Effector memory CD8-positive, alpha-beta T cell (primary cell): ENCODE measurements around the gene MYO7A.
A peak's percentile ranks its signal among the peaks of the same experiment; 100 is the strongest.

Source experiments
- ATAC-seq: fragments of 150-1000 bp; cut with Tn5 transposase; replicated peaks from 2 replicates; pipeline ENCODE4 v1.10.0; 2021; ENCODE audit warnings: mild to moderate bottlenecking, moderate library complexity
- DNase-seq, 3 experiments: peaks; one replicate each; pipeline ENCODE4 v3.0.0; 2021
- H3K27ac Mint-ChIP-seq, 2 donors: one replicate each; pipeline ENCODE4 v1.8.0; 2022; ENCODE audit warnings: mild to moderate bottlenecking in 2 of 2, mixed read lengths in 2 of 2, moderate library complexity in 2 of 2
- H3K27me3 Mint-ChIP-seq, 2 donors: one replicate each; pipeline ENCODE4 v1.8.0; 2022; ENCODE audit warnings: mixed read lengths in 2 of 2
- H3K36me3 Mint-ChIP-seq: one replicate; pipeline ENCODE4 v1.8.0; 2022; ENCODE audit warnings: mild to moderate bottlenecking, moderate library complexity, mixed read lengths; ENCODE audit not compliant: insufficient read depth
- H3K4me1 Mint-ChIP-seq, 2 donors: one replicate each; pipeline ENCODE4 v1.8.0; 2022; ENCODE audit warnings: low read depth in 2 of 2, mixed read lengths in 2 of 2
- H3K4me3 Mint-ChIP-seq, 2 donors: one replicate each; pipeline ENCODE4 v1.8.0; 2022; ENCODE audit warnings: mild to moderate bottlenecking in 2 of 2, mixed read lengths in 2 of 2, moderate library complexity in 2 of 2
- H3K9me3 Mint-ChIP-seq, 2 donors: one replicate each; pipeline ENCODE4 v1.8.0; 2022; ENCODE audit warnings: mixed read lengths in 2 of 2

Gene MYO7A

GRCh38 chr11:77144196-77144856, 16.3 kb downstream of the MYO7A start:
- no peak for DNase-seq
- Mint-ChIP-seq H3K27me3 (peaks cover 0 to 8% of the 10 kb centered on the region in 2 donors), H3K27ac (no peak overlapping the region), H3K4me3 (no peak overlapping the region), H3K4me1 (peaks cover 23 to 30% of the 10 kb centered on the region in 2 donors), H3K36me3 (peaks cover 7% of the 10 kb centered on the region), H3K9me3 (no peaks in the 10 kb centered on the region)
- ATAC-seq: no peak

GRCh38 chr11:77144857-77145428, 16.9 kb downstream of the MYO7A start:
- no peaks in the 10 kb centered on the region for H3K9me3 Mint-ChIP-seq
- H3K36me3 Mint-ChIP-seq: peaks cover 7% of the 10 kb centered on the region
- DNase-seq: no peak

GRCh38 chr11:77146261-77147035, 18.4 kb downstream of the MYO7A start:
- ATAC-seq (no peak), DNase-seq (no peak)
- Mint-ChIP-seq H3K27ac (peak overlapping the region; percentile 9 to 79), H3K4me1 (peaks cover 25 to 36% of the 10 kb centered on the region in 2 donors), H3K4me3 (no peak overlapping the region), H3K27me3 (no peaks in the 10 kb centered on the region), H3K36me3 (peaks cover 7% of the 10 kb centered on the region), H3K9me3 (no peaks in the 10 kb centered on the region)

More at GRCh38 chr11:77144857-77145428, 16.9 kb downstream of the MYO7A start:
- Mint-ChIP-seq H3K27ac (no peak overlapping the region), H3K4me3 (no peak overlapping the region), H3K4me1 (peaks cover 23 to 32% of the 10 kb centered on the region in 2 donors), H3K27me3 (peaks cover 0 to 2% of the 10 kb centered on the region in 2 donors)
- no peak for ATAC-seq

GRCh38 chr11:77147036-77147315, 18.9 kb downstream of the MYO7A start:
- Mint-ChIP-seq H3K4me3 (no peak overlapping the region), H3K27ac (peak overlapping the region; percentile 22 to 55), H3K4me1 (peaks cover 26 to 36% of the 10 kb centered on the region in 2 donors), H3K36me3 (peaks cover 6% of the 10 kb centered on the region), H3K27me3 (no peaks in the 10 kb centered on the region), H3K9me3 (no peaks in the 10 kb centered on the region)
- DNase-seq (no peak), ATAC-seq (no peak)

- Mint-ChIP-seq H3K4me3 (peak overlapping the region; percentile 69 to 75), H3K27ac (peak overlapping the region; percentile 55 to 57), H3K4me1 (peaks cover 28 to 36% of the 10 kb centered on the region in 2 donors), H3K27me3 (no peaks in the 10 kb centered on the region), H3K36me3 (peaks cover 12% of the 10 kb centered on the region), H3K9me3 (no peaks in the 10 kb centered on the region)
- ATAC-seq (peak; percentile 68), DNase-seq (peak; percentile 31 to 42 (median 32))
These were observed 19.7 kb downstream of the MYO7A start for GRCh38 chr11:77147668-77148321.

- Mint-ChIP-seq H3K27me3 (no peaks in the 10 kb centered on the region), H3K4me3 (no peak overlapping the region), H3K4me1 (peaks cover 31 to 42% of the 10 kb centered on the region in 2 donors), H3K9me3 (no peaks in the 10 kb centered on the region), H3K27ac (no peak overlapping the region), H3K36me3 (peaks cover 17% of the 10 kb centered on the region)
- no peak for DNase-seq
- no peak for ATAC-seq
These were observed 21.1 kb downstream of the MYO7A start for GRCh38 chr11:77148963-77149715.

- Mint-ChIP-seq H3K36me3 (peaks cover 17% of the 10 kb centered on the region), H3K4me1 (peaks cover 31 to 47% of the 10 kb centered on the region in 2 donors), H3K9me3 (no peaks in the 10 kb centered on the region), H3K27ac (no peak overlapping the region), H3K4me3 (no peak overlapping the region), H3K27me3 (no peaks in the 10 kb centered on the region)
- DNase-seq (no peak), ATAC-seq (no peak)
These were observed 21.8 kb downstream of the MYO7A start for GRCh38 chr11:77149716-77150392.

- Mint-ChIP-seq H3K4me3 (no peak overlapping the region), H3K27ac (peak overlapping the region; percentile 85 to 87), H3K27me3 (no peaks in the 10 kb centered on the region), H3K36me3 (peaks cover 17% of the 10 kb centered on the region), H3K4me1 (peaks cover 35 to 54% of the 10 kb centered on the region in 2 donors), H3K9me3 (no peaks in the 10 kb centered on the region)
- DNase-seq: no peak
- ATAC-seq: no peak
These were observed 22.8 kb downstream of the MYO7A start for GRCh38 chr11:77150836-77151235.

GRCh38 chr11:77151804-77152509, 23.9 kb downstream of the MYO7A start:
- ATAC-seq (peak; percentile 68), DNase-seq (peak; percentile 41 to 47 (median 42))
- Mint-ChIP-seq H3K4me1 (peaks cover 35 to 55% of the 10 kb centered on the region in 2 donors), H3K36me3 (peaks cover 17% of the 10 kb centered on the region), H3K27ac (peak overlapping the region; percentile 85 to 87), H3K27me3 (no peaks in the 10 kb centered on the region), H3K9me3 (no peaks in the 10 kb centered on the region), H3K4me3 (peak overlapping the region; percentile 60 to 75)

- Mint-ChIP-seq H3K27me3 (no peaks in the 10 kb centered on the region), H3K4me3 (peak overlapping the region; percentile 60 to 75), H3K9me3 (no peaks in the 10 kb centered on the region), H3K36me3 (peaks cover 17% of the 10 kb centered on the region), H3K4me1 (peaks cover 35 to 55% of the 10 kb centered on the region in 2 donors), H3K27ac (peak overlapping the region; percentile 85 to 87)
- no peak for DNase-seq
- ATAC-seq: no peak
These were observed 24.8 kb downstream of the MYO7A start for GRCh38 chr11:77152846-77153245.

GRCh38 chr11:77153276-77154185, 25.5 kb downstream of the MYO7A start:
- Mint-ChIP-seq H3K27me3 (peaks cover 0 to 2% of the 10 kb centered on the region in 2 donors), H3K36me3 (peaks cover 14% of the 10 kb centered on the region), H3K9me3 (no peaks in the 10 kb centered on the region), H3K27ac (peak overlapping the region; percentile 85 to 87), H3K4me1 (peaks cover 29 to 49% of the 10 kb centered on the region in 2 donors), H3K4me3 (peak overlapping the region; percentile 60 to 75)
- no peak for ATAC-seq
- DNase-seq: no peak
